Fibroblast of skin of right quadriceps (primary cell): ENCODE measurements around the gene ARHGDIB.

Experiments
- DNase-seq: peaks from one replicate; pipeline ENCODE4 v3.0.0-alpha.2; 2013

The ARHGDIB gene

GRCh38 chr12:14924541-14924940 lies 36.9 kb downstream of the ARHGDIB start:
- no peak for DNase-seq

- no peak for DNase-seq
Observed at GRCh38 chr12:14923944-14924343, 37.5 kb downstream of the ARHGDIB start.

GRCh38 chr12:14921218-14921617 lies 40.2 kb downstream of the ARHGDIB start:
- DNase-seq: no peak

- DNase-seq: no peak
Observed at GRCh38 chr12:14920475-14921126, 40.8 kb downstream of the ARHGDIB start.

- DNase-seq: no peak
Observed at GRCh38 chr12:14919455-14919854, 41.9 kb downstream of the ARHGDIB start.

- DNase-seq: no peak
Observed at GRCh38 chr12:14915736-14916135, 45.7 kb downstream of the ARHGDIB start.

- DNase-seq: no peak
Observed at GRCh38 chr12:14913381-14913781, 48.0 kb downstream of the ARHGDIB start.

- no peak for DNase-seq
Observed at GRCh38 chr12:14911131-14911530, 50.3 kb downstream of the ARHGDIB start.

- no peak for DNase-seq
Observed at GRCh38 chr12:14910090-14910915, 51.1 kb downstream of the ARHGDIB start.

GRCh38 chr12:14907953-14908352 lies 53.4 kb downstream of the ARHGDIB start:
- DNase-seq: no peak

- DNase-seq: no peak
Observed at GRCh38 chr12:14906114-14906513, 55.3 kb downstream of the ARHGDIB start.

- no peak for DNase-seq
Observed at GRCh38 chr12:14905269-14906004, 56.0 kb downstream of the ARHGDIB start.

GRCh38 chr12:14904854-14905253 lies 56.5 kb downstream of the ARHGDIB start:
- no peak for DNase-seq

- no peak for DNase-seq
Observed at GRCh38 chr12:14903386-14904098, 57.9 kb downstream of the ARHGDIB start.

GRCh38 chr12:14902465-14902864 lies 58.9 kb downstream of the ARHGDIB start:
- peak; percentile 24 for DNase-seq

GRCh38 chr12:14901228-14901562 lies 60.2 kb downstream of the ARHGDIB start:
- no peak for DNase-seq

GRCh38 chr12:14900521-14901227 lies 60.7 kb downstream of the ARHGDIB start:
- no peak for DNase-seq

- DNase-seq: peak; percentile 63
Observed at GRCh38 chr12:14896521-14897169, 64.8 kb downstream of the ARHGDIB start.

- no peak for DNase-seq
Observed at GRCh38 chr12:14893506-14894250, 67.7 kb downstream of the ARHGDIB start.

- no peak for DNase-seq
Observed at GRCh38 chr12:14892726-14893505, 68.5 kb downstream of the ARHGDIB start.
